GM18526 (cell line): ENCODE results near the gene YAP1.

ENCODE experiments used
- POLR2A ChIP-seq: IDR thresholded peaks from 3 replicates; pipeline ENCODE4 v1.6.1; 2011; ENCODE audit not compliant: insufficient read length; ENCODE audit errors: extremely low read depth

YAP1 gene

DNA sequence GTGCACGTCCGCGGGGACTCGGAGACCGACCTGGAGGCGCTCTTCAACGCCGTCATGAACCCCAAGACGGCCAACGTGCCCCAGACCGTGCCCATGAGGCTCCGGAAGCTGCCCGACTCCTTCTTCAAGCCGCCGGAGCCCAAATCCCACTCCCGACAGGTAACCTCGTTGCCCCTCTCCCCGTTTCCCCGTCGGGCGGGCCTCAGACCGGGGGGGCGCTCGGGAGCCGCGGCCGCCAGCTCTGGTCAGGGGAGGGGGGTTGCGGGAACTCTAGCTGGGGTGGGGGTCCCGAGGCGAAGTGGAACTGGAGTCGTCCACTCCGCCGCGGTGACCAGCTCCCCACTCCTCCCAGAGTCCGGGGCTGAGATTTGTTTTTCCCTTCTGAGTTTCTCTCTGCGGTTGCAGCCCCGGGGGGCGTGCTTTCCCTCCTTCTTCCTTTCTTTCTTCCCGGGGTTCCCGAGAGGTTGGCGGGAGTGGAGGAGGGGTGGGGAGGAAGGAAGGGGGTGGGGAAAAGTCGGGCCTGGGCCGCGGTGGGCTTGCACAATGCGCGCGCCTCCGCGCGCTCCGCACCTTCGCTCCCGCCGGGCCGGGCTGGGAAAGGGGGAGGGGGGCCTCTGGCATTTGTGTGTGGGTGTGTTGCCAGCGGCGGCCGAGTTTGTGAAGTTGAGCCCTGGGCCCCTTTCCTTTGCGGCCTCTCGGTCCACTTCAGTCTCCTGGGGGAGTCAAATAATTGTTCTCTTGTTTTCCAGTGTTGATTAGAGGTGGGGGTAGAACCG, 952 bp downstream of the YAP1 start:
- no peak for TF ChIP-seq POLR2A

- TF ChIP-seq POLR2A, result no peak
Observed at GRCh38 chr11:102111787-102112508, 1.7 kb downstream of the YAP1 start.

- TF ChIP-seq POLR2A, result no peak
Observed at GRCh38 chr11:102112509-102112821, 2.2 kb downstream of the YAP1 start.

DNA sequence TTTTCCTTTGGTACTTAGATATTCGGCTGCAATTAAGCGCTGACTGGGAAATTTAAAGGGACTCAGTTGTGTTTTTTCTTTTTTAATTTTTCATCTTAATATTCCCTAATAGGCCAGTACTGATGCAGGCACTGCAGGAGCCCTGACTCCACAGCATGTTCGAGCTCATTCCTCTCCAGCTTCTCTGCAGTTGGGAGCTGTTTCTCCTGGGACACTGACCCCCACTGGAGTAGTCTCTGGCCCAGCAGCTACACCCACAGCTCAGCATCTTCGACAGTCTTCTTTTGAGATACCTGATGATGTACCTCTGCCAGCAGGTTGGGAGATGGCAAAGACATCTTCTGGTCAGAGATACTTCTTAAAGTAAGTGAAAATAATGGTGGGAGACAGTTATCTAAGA, 3.8 kb downstream of the YAP1 start:
- TF ChIP-seq POLR2A, result no peak

DNA sequence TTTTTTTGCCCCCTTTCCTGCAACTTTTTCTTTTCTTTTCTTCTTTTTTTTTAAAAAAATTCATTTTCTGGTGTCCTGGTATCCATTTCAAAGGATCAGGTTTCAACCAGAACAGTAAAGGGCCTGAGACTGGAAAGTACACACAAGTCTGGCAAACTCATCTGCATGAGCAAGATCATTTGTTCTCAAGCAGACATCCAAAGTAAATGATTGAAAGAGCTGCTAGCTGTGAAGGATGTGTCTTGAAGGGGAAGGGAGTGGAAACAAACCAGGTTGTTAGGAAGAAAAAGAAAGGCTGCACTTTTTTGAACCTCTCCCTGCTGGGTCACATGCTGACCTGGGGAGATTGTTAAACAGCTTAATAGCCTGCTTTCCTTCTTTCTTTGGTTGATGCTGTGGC, 5.3 kb downstream of the YAP1 start:
- no peak for TF ChIP-seq POLR2A

DNA sequence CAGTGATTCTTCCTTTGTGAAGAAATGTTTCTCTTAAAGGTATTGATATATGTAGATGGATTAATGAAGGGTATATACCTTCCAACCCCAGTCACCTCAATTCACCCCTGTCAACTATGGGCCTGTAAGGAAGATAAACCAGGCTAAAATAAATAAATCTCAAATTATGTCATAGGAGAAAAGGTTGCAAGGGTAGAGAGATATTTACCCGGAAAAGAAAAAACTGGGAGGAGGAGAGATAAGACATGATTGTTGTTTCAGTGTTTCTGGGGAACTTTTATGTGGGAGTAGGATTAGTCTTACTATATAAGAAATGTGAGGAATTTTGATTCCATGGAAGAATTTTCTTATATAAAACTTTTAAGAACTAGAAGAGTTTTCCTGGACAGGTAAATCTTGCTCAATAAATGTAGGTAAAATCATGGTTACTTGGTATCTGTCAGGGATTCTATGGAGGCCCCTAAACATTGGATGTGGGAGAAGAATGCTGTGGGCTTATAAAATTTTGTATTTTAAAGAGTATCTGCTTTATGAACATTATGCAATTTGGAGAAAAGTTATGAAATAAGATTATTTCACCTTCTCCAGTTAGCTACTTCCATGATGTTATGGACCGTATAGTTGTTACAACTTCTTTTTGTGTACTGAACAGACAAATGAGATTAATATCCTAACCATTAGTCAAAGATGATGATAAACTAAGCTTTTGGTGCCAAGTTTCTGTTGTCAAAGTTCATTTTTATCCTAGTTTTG, 6.4 kb downstream of the YAP1 start:
- TF ChIP-seq POLR2A, result no peak

DNA sequence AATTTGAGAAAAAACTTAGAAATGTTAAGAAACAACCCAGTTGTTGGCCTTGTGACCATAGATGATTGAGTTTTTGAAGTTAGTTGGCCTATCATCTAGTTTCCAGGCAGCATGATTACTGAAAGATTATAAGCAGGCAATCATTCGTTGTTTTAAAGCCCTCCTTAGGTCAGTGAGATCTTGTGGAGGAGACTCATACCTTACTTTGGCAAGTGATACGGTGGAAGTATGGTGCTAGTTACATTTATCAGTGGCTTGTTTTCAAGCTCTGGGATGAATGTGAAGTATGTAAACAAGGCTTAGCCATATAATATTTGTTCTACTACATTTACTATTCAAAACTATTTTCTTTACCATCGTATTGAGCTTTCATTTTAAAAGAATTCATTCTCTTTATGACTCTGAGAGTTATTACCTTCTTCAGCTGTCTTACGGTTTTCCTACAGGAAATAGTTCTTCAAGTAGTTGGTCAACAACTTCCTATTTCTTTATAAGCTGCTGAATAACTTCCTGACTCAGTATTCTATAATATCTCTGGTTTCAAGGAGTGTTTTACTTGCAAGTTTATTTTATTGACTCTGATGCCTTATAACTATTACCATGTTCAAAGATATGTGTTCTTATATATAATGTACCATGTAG, 7.3 kb downstream of the YAP1 start:
- TF ChIP-seq POLR2A, result no peak

DNA sequence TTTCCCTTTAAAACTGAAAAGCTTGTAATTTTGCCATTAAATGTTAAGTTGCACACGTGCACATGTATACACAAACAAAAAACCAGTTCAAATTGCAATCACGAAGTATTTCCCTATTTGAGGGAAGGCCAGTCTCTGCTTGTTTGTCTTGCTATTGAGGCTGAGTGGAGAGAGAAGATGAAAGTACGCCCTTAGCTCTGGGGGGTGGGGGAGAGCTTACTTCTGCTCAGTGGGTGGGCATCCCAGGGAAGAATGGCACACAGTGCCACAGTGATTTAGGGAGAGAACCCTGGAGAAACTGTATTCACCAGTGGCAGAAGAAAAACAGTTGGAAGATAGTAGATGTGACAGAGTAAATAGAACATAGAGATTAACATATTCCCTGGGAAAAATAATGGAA, 8.7 kb downstream of the YAP1 start:
- no peak for TF ChIP-seq POLR2A

GRCh38 chr11:102119997-102120396, 9.8 kb downstream of the YAP1 start:
- no peak for TF ChIP-seq POLR2A

DNA sequence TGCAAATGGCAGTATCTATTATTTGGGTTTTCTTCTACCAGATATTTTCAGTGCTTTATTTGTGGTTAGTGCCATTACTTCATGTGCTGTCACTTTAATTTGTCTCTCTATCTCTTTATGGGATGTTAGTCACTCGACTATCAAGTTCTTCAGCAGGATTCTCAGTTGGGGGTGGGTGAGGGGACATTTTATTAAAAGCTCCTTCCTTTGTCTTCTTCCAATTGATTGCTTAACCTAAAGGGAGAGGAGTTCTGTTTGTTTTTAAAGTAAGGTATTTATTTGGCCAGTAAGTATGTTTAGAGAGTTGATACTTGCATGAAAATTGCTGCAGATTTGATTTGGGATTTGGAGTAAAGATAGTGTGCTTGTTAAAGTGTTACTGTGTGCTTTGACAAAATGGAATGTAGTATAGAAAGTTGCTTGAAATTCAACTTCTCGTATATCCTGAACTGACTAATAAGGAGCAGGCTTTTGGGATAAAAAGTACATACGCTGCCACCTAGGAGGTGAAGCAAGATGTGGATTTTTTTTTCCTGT, 10.3 kb downstream of the YAP1 start:
- TF ChIP-seq POLR2A, result no peak

GRCh38 chr11:102121329-102121728, 11.1 kb downstream of the YAP1 start:
- no peak for TF ChIP-seq POLR2A

GRCh38 chr11:102134597-102134996, 24.4 kb downstream of the YAP1 start:
- no peak for TF ChIP-seq POLR2A

DNA sequence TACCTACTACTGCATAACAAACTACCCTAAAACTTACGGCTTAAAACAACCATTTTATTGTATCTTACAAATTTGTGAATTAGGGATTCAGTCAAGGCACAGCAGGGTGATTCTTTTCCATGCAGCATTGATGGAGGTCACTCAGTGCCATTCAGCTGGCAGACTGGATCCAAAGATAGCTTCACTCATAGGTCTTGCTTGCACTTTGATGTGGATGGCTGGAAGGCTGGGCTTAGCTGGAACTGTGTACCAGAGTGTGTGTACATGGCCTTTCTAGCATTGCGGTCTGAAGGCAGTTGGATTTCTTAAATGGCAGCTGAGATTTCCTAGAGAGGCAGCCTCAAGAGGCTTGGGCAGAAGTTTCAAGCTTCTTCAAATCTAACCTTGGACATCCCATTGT, 25.0 kb downstream of the YAP1 start:
- no peak for TF ChIP-seq POLR2A

- no peak for TF ChIP-seq POLR2A
Observed at GRCh38 chr11:102138223-102138622, 28.0 kb downstream of the YAP1 start.

DNA sequence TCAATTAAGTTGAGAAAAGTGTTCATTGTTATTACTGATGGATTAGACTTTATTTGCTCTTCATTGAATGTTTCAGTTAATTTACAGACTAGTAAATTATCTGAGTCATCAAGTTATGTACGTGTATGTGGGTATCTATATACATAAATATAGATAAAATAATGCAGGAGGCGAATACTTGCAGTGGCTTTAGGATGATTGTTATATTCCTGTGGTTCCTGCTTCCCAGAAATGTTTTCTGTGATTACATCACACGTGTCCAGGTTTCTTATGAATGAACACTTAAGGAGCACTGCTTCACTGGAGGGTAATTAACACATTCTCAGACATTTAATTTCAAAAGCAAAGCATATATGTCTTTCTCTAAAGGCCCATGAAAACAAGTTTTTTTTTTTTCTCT, 28.4 kb downstream of the YAP1 start:
- no peak for TF ChIP-seq POLR2A

- no peak for TF ChIP-seq POLR2A
Observed at GRCh38 chr11:102139081-102139498, 28.8 kb downstream of the YAP1 start.

GRCh38 chr11:102142333-102142732, 32.1 kb downstream of the YAP1 start:
- no peak for TF ChIP-seq POLR2A
